Stomach (tissue), 4 donors: Measurements from ENCODE around the gene DNASE2.

Source experiments
- CTCF ChIP-seq, 7 experiments: fragments of 450-650 bp in 4 of 7; fragments of 200-600 bp in 3 of 7; sonication (generic) in 3 of 7; IDR thresholded peaks; one replicate each; pipeline ENCODE4 v1.5.1; 2016 to 2019; ENCODE audit warnings: antibody characterized with exemption in 7 of 7, control low read depth in 2 of 7, mild to moderate bottlenecking in 1 of 7
- POLR2A ChIP-seq, 4 donors: fragments of 450-650 bp; IDR thresholded peaks; one replicate each; pipeline ENCODE4 v1.6.1; 2016; ENCODE audit warnings: antibody characterized with exemption in 4 of 4, control low read depth in 2 of 4, mild to moderate bottlenecking in 1 of 4, moderate library complexity in 1 of 4
- POLR2AphosphoS5 ChIP-seq, 3 donors: sonication (generic); formaldehyde crosslinking; IDR thresholded peaks; one replicate each; pipeline ENCODE4 v1.6.1; 2016; ENCODE audit warnings: antibody characterized with exemption in 3 of 3

GRCh38 chr19:12859546-12859945 is 21.7 kb downstream of the DNASE2 start:
- TF ChIP-seq POLR2A (IDR thresholded peaks at IDR 0.05) (no peak), CTCF (IDR thresholded peaks at IDR 0.05) (no peak), POLR2AphosphoS5 (IDR thresholded peaks at IDR 0.05) (no peak)
